Sigmoid colon (tissue), 7 donors: ENCODE measurements around the gene OTOA. TPM values are rescaled to one million over a fixed set of nuclear protein-coding genes. Genes with fewer than 3 reads are reported as not detected.
A peak's percentile ranks its signal among the peaks of the same experiment; 100 is the strongest.

Experiments
- DNase-seq: peaks from one replicate; pipeline ENCODE4 v3.0.0-alpha.2; 2019
- H3K27ac ChIP-seq, 4 donors: fragments of 200-600 bp; sonication (generic); one replicate each; pipeline ENCODE4 v1.5.1; 2016 to 2019; ENCODE audit warnings: mild to moderate bottlenecking in 1 of 4
- H3K27me3 ChIP-seq, 3 donors: fragments of 200-600 bp; sonication (generic); one replicate each; pipeline ENCODE4 v1.5.1; 2019; ENCODE audit warnings: mild to moderate bottlenecking in 1 of 3
- H3K36me3 ChIP-seq, 4 donors: fragments of 200-600 bp; sonication (generic); one replicate each; pipeline ENCODE4 v1.5.1; 2016 to 2019
- H3K4me1 ChIP-seq, 4 donors: fragments of 200-600 bp; sonication (generic); one replicate each; pipeline ENCODE4 v1.5.1; 2017 to 2019
- H3K4me3 ChIP-seq, 4 donors: fragments of 200-600 bp; sonication (generic); one replicate each; pipeline ENCODE4 v1.5.1; 2017 to 2019; ENCODE audit warnings: mild to moderate bottlenecking in 2 of 4, moderate library complexity in 1 of 4
- H3K9me3 ChIP-seq, 4 donors: fragments of 200-600 bp in 3 of 4; sonication (generic) in 3 of 4; one replicate each; pipeline versions ENCODE4 v1.5.1 to v1.6.1; 2013 to 2019
- EP300 ChIP-seq, 4 donors: sonication (generic); formaldehyde crosslinking; IDR thresholded peaks; one replicate each; pipeline ENCODE4 v1.6.1; 2017; ENCODE audit warnings: antibody characterized with exemption in 4 of 4
- POLR2A ChIP-seq, 2 donors: fragments of 450-650 bp; IDR thresholded peaks; one replicate each; pipeline ENCODE4 v1.6.1; 2016; ENCODE audit warnings: antibody characterized with exemption in 2 of 2, mild to moderate bottlenecking in 2 of 2, moderate library complexity in 2 of 2
- POLR2AphosphoS5 ChIP-seq, 4 donors: sonication (generic); formaldehyde crosslinking; IDR thresholded peaks; one replicate each; pipeline ENCODE4 v1.6.1; 2017; ENCODE audit warnings: antibody characterized with exemption in 4 of 4
- WGBS, 2 donors: extraction: QIAGEN DNeasy Blood & Tissue Kit; methylation state at CpG; one replicate each; pipeline ENCODE4 v1.1.7; 2013; 5-methylcytosine and 5-hydroxymethylcytosine counted together
- intact Hi-C: fragments of 100-400 bp; cut with DNase I; formaldehyde crosslinking; loops from one replicate; pipeline ENCODE4 v1.15.1; 2023
- polyA plus RNA-seq, 3 donors: library from polyadenylated mRNA; stranded (reverse); fragments of 200-250 nt; gene quantifications; one replicate each; pipeline ENCODE4 v1.2.3, GENCODE V29; 2013
- total RNA-seq, 4 donors: library from RNA; depleted of rRNA; stranded (reverse); fragments of >200 nt; gene quantifications; one replicate each; pipeline ENCODE4 v1.1.0, GENCODE V29; 2016
- TF ChIP-seq, protein P1 (sequence below), 4 experiments: fragments of 450-650 bp in 3 of 4; fragments of 200-600 bp in 1 of 4; IDR thresholded peaks; one replicate each; pipeline ENCODE4 v1.5.1; 2016 to 2019; ENCODE audit warnings: antibody characterized with exemption in 4 of 4, mild to moderate bottlenecking in 3 of 4, moderate library complexity in 2 of 4
- donor health status: healthy with polysubstance abuse.
- donor health status: Bipolar disorder and iron deficiency.
- donor health status: healthy.

OTOA gene
- total and polyA plus RNA-seq, 7 donors, result 0.14 to 0.83 (median 0.46) TPM; not detected in 2

DNA sequence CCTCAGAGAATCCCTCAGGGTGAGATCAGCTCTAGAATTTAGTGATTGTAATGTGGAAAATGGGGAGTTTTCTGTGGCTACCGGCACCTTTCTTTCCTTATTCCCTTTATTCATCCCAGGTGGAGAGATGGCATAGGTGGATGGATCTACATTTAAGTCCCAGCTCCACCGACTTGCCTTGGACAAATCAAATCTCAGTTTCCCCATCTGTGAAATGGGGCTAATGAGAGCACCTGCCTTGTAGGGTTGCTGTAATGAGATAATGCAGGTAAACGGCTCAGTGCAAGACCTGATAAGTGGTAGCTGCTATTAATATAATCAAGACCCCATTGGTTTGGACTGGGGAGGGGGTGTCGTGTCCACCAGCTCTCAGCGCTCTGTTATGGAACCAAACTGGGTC is 40.5 kb downstream of the OTOA start:
- intact Hi-C loops, result no loop called here
- DNase-seq, result no peak
- Histone ChIP-seq H3K27ac (no peak overlapping the region), H3K36me3 (no peaks in the 10 kb centered on the region), H3K9me3 (no peaks in the 10 kb centered on the region), H3K27me3 (peaks cover 0 to 6% (median 0%) of the 10 kb centered on the region in 3 donors), H3K4me1 (peaks cover 0 to 5% (median 2%) of the 10 kb centered on the region in 4 donors), H3K4me3 (no peak overlapping the region)
- TF ChIP-seq EP300 (IDR thresholded peaks at IDR 0.05) (no peak), POLR2A (IDR thresholded peaks at IDR 0.05) (no peak), POLR2AphosphoS5 (IDR thresholded peaks at IDR 0.05) (no peak)
- TF ChIP-seq, protein P1, sequence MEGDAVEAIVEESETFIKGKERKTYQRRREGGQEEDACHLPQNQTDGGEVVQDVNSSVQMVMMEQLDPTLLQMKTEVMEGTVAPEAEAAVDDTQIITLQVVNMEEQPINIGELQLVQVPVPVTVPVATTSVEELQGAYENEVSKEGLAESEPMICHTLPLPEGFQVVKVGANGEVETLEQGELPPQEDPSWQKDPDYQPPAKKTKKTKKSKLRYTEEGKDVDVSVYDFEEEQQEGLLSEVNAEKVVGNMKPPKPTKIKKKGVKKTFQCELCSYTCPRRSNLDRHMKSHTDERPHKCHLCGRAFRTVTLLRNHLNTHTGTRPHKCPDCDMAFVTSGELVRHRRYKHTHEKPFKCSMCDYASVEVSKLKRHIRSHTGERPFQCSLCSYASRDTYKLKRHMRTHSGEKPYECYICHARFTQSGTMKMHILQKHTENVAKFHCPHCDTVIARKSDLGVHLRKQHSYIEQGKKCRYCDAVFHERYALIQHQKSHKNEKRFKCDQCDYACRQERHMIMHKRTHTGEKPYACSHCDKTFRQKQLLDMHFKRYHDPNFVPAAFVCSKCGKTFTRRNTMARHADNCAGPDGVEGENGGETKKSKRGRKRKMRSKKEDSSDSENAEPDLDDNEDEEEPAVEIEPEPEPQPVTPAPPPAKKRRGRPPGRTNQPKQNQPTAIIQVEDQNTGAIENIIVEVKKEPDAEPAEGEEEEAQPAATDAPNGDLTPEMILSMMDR (IDR thresholded peaks at IDR 0.05), result no peak
- 92 to 95% methylated on average over 5 of the region's 5 CpGs for WGBS, 2 donors

DNA sequence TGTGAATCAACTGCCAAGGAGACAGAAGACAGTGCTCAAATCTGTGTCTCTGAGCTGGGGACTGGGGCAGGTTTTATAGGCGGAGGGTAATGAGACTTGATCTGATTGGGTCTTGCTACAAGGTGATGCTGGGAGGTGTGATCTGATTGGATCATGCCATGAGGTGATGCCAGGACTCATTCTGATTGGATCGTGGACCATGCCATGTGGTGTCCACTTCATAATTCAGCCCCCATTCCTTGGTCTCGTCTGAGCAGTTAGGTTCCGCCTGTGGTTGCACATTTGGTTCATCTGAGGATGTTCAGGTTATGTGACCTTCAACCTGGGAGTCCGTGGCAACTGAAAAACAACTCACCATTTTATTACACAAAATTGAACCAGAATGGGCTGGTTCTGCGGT is 41.0 kb downstream of the OTOA start:
- Histone ChIP-seq H3K4me1 (peaks cover 0 to 5% (median 2%) of the 10 kb centered on the region in 4 donors), H3K36me3 (no peaks in the 10 kb centered on the region), H3K4me3 (no peak overlapping the region), H3K27ac (no peak overlapping the region), H3K27me3 (peaks cover 0 to 6% (median 0%) of the 10 kb centered on the region in 3 donors), H3K9me3 (no peaks in the 10 kb centered on the region)
- DNase-seq, result no peak
- 63 to 80% methylated on average over 6 of the region's 6 CpGs for WGBS, 2 donors
- intact Hi-C loops, result no loop called here
- TF ChIP-seq POLR2AphosphoS5 (IDR thresholded peaks at IDR 0.05), result no peak
- no peak for TF ChIP-seq POLR2A (IDR thresholded peaks at IDR 0.05)
- TF ChIP-seq EP300 (IDR thresholded peaks at IDR 0.05), result no peak
- TF ChIP-seq, protein P1 (IDR thresholded peaks at IDR 0.05), result no peak

DNA sequence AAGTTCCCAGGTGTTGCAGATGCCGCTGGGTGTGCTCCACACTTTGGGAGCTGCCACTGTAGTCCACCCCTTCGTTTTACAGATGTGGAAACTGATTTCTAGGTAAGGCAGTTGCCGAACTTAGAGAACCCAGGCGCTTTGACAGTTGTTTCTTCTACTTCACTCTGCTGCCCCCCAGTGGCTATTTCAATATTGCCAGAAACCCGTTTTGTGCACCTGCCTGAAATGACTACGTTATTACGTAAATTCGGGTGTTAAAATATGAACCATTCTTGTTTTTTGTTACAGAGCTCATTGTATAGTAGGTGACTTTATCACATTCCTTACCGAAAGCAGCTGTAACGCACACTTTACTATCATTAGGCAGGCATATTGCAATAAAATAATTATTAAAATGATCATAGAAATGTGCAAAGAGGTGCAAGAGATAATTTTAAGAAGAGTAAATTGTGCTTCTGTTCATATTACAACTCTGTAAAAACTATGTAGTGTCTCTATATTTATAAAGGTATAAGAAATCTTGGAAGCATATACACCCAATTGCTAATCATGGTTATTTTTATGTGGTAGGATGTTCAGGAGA is 44.9 kb downstream of the OTOA start:
- 4 to 6% methylated on average over 10 of the region's 10 CpGs for WGBS, 2 donors
- H3K27ac ChIP-seq, result no peak overlapping the region

DNA sequence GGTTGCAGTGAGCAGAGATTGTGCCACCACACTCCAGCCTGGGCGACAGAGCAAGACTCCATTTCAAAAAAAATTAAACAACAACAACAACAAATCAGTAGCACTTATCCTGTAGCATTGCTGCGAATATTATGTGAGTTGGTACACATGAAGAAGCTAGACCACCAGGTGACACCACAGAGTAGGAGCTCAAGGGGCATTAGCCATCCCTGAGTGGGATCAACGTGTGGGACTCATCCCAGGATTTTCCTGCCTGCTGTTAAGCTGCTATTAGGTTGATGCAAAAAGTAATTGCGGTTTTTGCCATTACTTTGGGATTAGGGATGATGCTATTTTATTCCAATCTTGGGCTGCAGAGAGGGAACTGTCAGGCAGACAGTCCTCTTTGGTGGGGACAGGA is 47.2 kb downstream of the OTOA start:
- intact Hi-C loops, result no loop called here

More for the DNA sequence above, 44.9 kb downstream of the OTOA start:
- Histone ChIP-seq H3K36me3 (no peaks in the 10 kb centered on the region), H3K4me1 (peaks cover 0 to 5% (median 2%) of the 10 kb centered on the region in 4 donors), H3K9me3 (no peaks in the 10 kb centered on the region), H3K27me3 (peaks cover 0 to 6% (median 0%) of the 10 kb centered on the region in 3 donors), H3K4me3 (no peak overlapping the region)
- TF ChIP-seq POLR2A (IDR thresholded peaks at IDR 0.05) (no peak), POLR2AphosphoS5 (IDR thresholded peaks at IDR 0.05) (no peak), EP300 (IDR thresholded peaks at IDR 0.05) (no peak)
- TF ChIP-seq, protein P1 (IDR thresholded peaks at IDR 0.05), result peak; percentile 21 to 77 (median 60)
- intact Hi-C loops, result loop anchor here (2.0 kb wide), 2 partner anchors 52 to 124 kb away; no protein-coding TSS in a partner anchor
- peak; percentile 77 for DNase-seq

More for the DNA sequence above, 47.2 kb downstream of the OTOA start:
- no peak for DNase-seq
- no peaks in the 10 kb centered on the region for H3K9me3 ChIP-seq
- H3K36me3 ChIP-seq, result no peaks in the 10 kb centered on the region
- H3K4me3 ChIP-seq, result no peak overlapping the region
- 81 to 86% methylated on average over 4 of the region's 4 CpGs for WGBS, 2 donors
- peaks cover 0 to 5% (median 2%) of the 10 kb centered on the region in 4 donors for H3K4me1 ChIP-seq
- H3K27me3 ChIP-seq, result peaks cover 0 to 6% (median 0%) of the 10 kb centered on the region in 3 donors
- no peak overlapping the region for H3K27ac ChIP-seq
- no peak for TF ChIP-seq POLR2A (IDR thresholded peaks at IDR 0.05)
- TF ChIP-seq EP300 (IDR thresholded peaks at IDR 0.05), result no peak
- TF ChIP-seq POLR2AphosphoS5 (IDR thresholded peaks at IDR 0.05), result no peak
- TF ChIP-seq, protein P1 (IDR thresholded peaks at IDR 0.05), result no peak
